Cardiac muscle cell (in vitro differentiated cells and primary cell): ENCODE results near the gene SULT1C4. TPM values are rescaled to one million over a fixed set of nuclear protein-coding genes. Genes with fewer than 3 reads are reported as not detected.
"Not testable (repeated sequence)": the region's sequence is repeated elsewhere in the genome, so short reads cannot be mapped to it uniquely, and the experiment has no call there.

Experiments
- DNase-seq, 2 donors: peaks; one replicate each; pipeline versions ENCODE4 v3.0.0 to v3.0.0-alpha.2; 2010 to 2017; ENCODE audit warnings: low read depth in 1 of 2, low spot score in 1 of 2
- H3K27ac ChIP-seq: fragments of 200-600 bp; sonication (generic); 2 replicates; pipeline ENCODE4 v1.5.1; 2016
- H3K27me3 ChIP-seq: fragments of 200-600 bp; sonication (generic); 2 replicates; pipeline ENCODE4 v1.6.0; 2016; ENCODE audit warnings: control low read depth
- H3K36me3 ChIP-seq: fragments of 200-600 bp; sonication (generic); 2 replicates; pipeline ENCODE4 v1.5.1; 2016; ENCODE audit warnings: control low read depth
- H3K4me1 ChIP-seq: fragments of 200-600 bp; sonication (generic); 2 replicates; pipeline ENCODE4 v1.8.1; 2017; ENCODE audit warnings: low read depth, mild to moderate bottlenecking, mixed run types
- H3K4me3 ChIP-seq: fragments of 200-600 bp; sonication (generic); 2 replicates; pipeline ENCODE4 v1.5.1; 2016; ENCODE audit warnings: mild to moderate bottlenecking
- H3K9me3 ChIP-seq: fragments of 200-600 bp; sonication (generic); 2 replicates; pipeline ENCODE4 v1.5.1; 2017; ENCODE audit warnings: low read depth, mild to moderate bottlenecking, control low read depth
- CTCF ChIP-seq: IDR thresholded peaks from 2 replicates; pipeline ENCODE4 v1.5.1; 2012; ENCODE audit warnings: low read depth, mild to moderate bottlenecking, low read length
- polyA plus RNA-seq: library from polyadenylated mRNA; unstranded; fragments of >200 nt; fragmentation: Nextera tagmentation; extraction: Ambion mirVana; gene quantifications from 2 replicates; pipeline ENCODE4 v1.2.1, GENCODE V29; 2016
- total RNA-seq: library from RNA; depleted of rRNA; stranded (reverse); fragments of >200 nt; gene quantifications from 2 replicates; pipeline ENCODE4 v1.2.3, GENCODE V29; 2016

SULT1C4 gene
- total and polyA plus RNA-seq, 2 experiments from 2014 or later: 10.6 to 14.3 TPM

GRCh38 chr2:108423067-108423466 is 45.3 kb downstream of the SULT1C4 start:
- Histone ChIP-seq H3K27ac (no peak overlapping the region), H3K4me1 (no peaks in the 10 kb centered on the region), H3K4me3 (no peak overlapping the region), H3K27me3 (no peaks in the 10 kb centered on the region), H3K36me3 (no peaks in the 10 kb centered on the region), H3K9me3 (no peaks in the 10 kb centered on the region)
- no peak for DNase-seq
- no peak for TF ChIP-seq CTCF

- no peak for TF ChIP-seq CTCF
- DNase-seq: no peak
- H3K36me3 ChIP-seq: no peaks in the 10 kb centered on the region
- H3K27ac ChIP-seq: no peak overlapping the region
- H3K9me3 ChIP-seq: no peaks in the 10 kb centered on the region
- no peaks in the 10 kb centered on the region for H3K4me1 ChIP-seq
- H3K4me3 ChIP-seq: no peak overlapping the region
- H3K27me3 ChIP-seq: no peaks in the 10 kb centered on the region
Observed at GRCh38 chr2:108423502-108424251, 45.9 kb downstream of the SULT1C4 start.

GRCh38 chr2:108428286-108429009 is 50.7 kb downstream of the SULT1C4 start:
- H3K27me3 ChIP-seq: no peaks in the 10 kb centered on the region
- no peaks in the 10 kb centered on the region for H3K4me1 ChIP-seq
- no peak overlapping the region for H3K27ac ChIP-seq
- H3K4me3 ChIP-seq: no peak overlapping the region
- H3K36me3 ChIP-seq: no peaks in the 10 kb centered on the region
- H3K9me3 ChIP-seq: no peaks in the 10 kb centered on the region
- no peak for DNase-seq
- TF ChIP-seq CTCF: no peak

GRCh38 chr2:108435578-108435977 is 57.8 kb downstream of the SULT1C4 start:
- not testable (repeated sequence) for H3K4me1 ChIP-seq, H3K4me3 ChIP-seq, DNase-seq, H3K27ac ChIP-seq, H3K27me3 ChIP-seq, H3K36me3 ChIP-seq, H3K9me3 ChIP-seq

GRCh38 chr2:108436976-108437375 is 59.2 kb downstream of the SULT1C4 start:
- Histone ChIP-seq H3K27me3 (no peaks in the 10 kb centered on the region), H3K36me3 (no peaks in the 10 kb centered on the region), H3K9me3 (no peaks in the 10 kb centered on the region), H3K4me1 (no peaks in the 10 kb centered on the region), H3K4me3 (no peak overlapping the region), H3K27ac (no peak overlapping the region)
- no peak for TF ChIP-seq CTCF
- DNase-seq: no peak

Other genes with a start within 250 kb of the SULT1C4 start
- gene SULT1C3, start 138.0 kb upstream of the SULT1C4 start, total RNA-seq: not detected in 2 replicates
- not detected in 2 replicates for gene SULT1C3, start 138.0 kb upstream of the SULT1C4 start, polyA plus RNA-seq
- 3.2 and 3.8 TPM in 2 replicates for gene SULT1C2, start 89.1 kb upstream of the SULT1C4 start, total RNA-seq
- gene SULT1C2, start 89.1 kb upstream of the SULT1C4 start, polyA plus RNA-seq: 1.1 and 1.6 TPM in 2 replicates
- gene GCC2, start 71.3 kb downstream of the SULT1C4 start, total RNA-seq: 6.6 and 16.1 TPM in 2 replicates
- 25.1 and 46.5 TPM in 2 replicates for gene GCC2, start 71.3 kb downstream of the SULT1C4 start, polyA plus RNA-seq
- 34.0 and 56.8 TPM in 2 replicates for gene LIMS1, start 156.5 kb downstream of the SULT1C4 start, total RNA-seq
- gene LIMS1, start 156.5 kb downstream of the SULT1C4 start, polyA plus RNA-seq: 29.8 and 34.6 TPM in 2 replicates